GM21381 (cell line): Measurements from ENCODE around the gene B3GAT1.
A peak's percentile ranks its signal among the peaks of the same experiment; 100 is the strongest.

Experiments used
- ATAC-seq: cut with Tn5 transposase; IDR thresholded peaks from one replicate; pipeline ENCODE4 v1.9.1; 2021; ENCODE audit warnings: mild to moderate bottlenecking, moderate library complexity; ENCODE audit not compliant: unreplicated experiment

Gene B3GAT1

DNA sequence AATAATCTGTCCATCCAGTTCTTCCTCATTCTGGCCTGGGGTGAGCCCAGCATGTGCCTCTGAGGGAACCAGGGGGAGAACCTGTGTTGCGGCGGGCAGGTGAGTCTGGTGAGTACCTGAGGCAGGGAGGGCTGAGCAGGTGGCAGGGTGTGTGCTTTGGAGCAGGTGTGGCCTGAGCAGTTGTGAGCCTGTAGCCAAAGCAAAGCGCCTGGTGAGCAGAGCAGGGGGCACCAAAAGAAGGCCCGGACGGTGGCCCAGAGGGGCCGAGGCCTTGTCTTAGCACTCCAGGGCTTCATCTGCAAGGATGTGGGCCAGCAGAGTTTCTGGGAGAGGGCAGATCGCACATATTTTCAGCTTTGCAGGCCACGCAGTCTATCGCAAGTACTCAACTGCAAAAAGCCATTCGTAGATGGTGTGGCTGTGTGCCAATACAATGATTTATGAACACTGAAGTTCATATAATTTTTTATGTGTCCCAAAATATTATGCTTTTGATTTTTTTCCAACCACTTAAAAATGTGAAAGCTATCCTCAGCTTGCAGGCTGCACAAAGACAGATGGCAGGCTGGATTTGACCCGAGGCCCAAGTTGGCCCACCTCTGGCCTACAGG is 71.6 kb downstream of the B3GAT1 start:
- no peak for ATAC-seq

DNA sequence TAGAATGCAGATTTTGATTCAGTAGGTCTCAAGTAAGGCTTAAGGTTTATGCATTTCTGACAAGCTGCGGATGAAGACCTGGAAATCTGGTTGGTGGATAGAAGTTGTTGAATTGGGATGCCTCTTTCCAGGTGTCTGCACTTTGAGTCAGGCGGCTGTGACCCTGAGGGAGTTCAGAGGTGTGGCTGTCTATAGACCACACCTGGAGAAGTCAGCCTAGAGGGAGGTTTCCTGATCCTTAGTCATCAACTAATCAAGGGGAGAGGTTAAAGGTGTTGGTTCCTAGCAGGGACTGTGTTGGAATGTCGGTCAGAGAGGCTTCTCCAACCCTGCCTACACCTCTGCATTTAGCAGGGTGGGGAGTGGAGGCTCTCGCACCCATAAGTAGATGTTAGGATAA is 72.3 kb downstream of the B3GAT1 start:
- no peak for ATAC-seq

DNA sequence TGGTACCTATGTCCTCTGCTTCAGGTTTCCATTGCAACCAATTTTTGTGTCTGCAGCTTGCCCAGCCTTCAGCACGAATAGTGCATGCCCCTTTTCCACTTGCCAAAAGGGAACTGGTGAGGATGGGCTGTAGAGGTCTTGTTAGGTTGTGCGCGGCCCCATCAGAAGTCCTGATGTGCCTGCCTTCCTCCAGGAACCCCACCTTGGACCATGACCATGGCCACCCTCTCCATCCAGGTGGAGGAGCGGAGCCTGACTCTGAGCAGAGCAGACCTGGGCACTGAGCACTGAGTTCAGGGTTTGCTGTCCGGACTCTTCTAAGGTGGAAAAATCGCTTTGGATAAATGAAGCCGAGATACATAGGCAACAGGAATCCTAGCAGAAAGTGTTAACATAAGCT is 73.4 kb downstream of the B3GAT1 start:
- no peak for ATAC-seq

DNA sequence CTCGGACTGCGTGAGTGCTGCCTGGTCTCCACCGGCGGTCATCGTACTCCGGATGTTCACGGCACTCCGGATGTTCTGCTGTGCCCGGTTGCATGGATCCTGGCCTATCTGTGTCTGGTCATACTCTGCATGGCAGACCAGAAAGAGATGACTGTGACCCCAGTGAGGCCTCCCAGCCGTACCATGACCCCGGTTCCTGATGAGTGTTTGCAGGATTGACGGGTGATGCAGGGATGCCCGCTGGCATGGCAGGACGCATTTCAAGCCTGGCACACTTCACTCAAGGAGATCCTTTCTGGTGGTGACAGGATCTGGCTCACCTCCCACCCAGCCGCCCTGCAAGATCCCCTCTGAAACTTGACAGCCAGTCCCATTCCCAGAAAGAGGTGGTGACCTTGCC is 74.0 kb downstream of the B3GAT1 start:
- no peak for ATAC-seq

DNA sequence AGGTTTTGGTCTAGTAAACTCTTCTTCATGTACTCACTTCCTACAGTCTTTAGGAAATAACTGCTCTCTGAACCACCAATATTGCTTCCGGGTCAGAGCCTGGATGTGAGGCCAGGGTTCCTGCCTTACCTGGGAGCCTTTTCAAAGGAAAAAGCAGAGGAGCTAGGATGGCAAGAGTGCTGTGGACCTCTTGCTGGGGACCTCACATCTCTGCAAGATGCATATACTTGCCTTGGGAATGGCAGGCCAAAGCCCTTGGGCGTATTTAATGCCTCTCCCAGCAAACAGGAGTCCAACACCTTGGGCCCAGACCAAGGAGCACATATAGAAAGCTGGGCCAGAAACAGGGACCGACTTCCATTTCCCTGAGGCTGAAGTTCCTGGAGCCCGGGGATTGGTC is 75.0 kb downstream of the B3GAT1 start:
- no peak for ATAC-seq

DNA sequence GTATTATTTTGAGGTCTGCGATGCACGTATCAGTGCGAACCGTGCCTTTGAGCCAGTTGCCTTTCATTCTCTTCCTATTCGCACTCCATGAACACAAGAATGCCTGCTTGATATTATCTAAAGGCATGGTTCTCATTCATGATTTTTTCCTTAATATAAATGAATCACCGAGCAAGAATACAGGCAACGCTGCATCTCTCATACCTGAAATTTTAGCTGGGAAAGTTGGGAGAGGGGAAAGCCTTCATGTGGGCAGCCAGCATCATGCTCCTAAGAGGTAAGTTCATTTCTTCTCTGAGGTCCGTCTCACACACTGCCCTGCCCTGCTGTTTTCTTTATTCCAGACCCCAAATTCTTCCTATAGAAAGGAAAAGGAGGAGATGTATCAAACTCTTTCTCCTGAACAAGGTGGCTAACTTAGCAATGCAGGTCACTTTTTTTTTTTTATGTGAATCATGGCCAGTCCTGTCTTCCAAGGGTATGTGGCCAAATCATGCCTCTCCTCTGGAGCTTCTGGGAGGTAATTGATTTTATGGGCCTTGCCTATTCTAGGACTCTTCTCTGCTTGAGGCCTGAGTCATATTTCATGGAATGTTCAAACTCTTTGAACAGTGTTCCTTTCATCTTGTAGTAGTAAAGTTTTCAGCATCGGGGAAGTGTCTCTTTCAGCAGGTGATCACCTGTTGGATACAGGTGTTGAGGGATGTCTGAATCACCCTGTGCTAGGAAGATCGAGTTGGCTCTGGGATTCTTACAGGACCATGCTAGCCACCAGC is 77.1 kb downstream of the B3GAT1 start:
- ATAC-seq = no peak

DNA sequence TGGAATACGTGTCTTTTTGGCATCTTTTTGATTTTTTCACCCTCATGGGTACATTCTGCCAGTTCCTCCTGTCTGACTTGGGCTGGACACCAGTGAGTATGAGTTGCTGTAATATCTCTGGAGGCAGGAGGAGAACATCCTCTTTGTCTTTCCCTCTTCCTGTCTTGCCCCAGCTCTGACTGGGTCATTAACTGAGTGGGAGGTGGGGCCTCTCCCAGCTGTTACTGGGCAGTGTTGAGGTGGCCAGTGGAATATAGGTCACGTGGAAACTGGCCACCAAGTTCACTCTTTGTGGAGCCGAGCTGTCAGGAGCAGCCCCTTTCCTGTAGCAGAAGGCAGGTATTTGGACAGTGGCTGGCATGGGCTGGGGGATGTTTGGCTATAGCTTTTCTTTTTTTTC is 78.1 kb downstream of the B3GAT1 start:
- no peak for ATAC-seq

DNA sequence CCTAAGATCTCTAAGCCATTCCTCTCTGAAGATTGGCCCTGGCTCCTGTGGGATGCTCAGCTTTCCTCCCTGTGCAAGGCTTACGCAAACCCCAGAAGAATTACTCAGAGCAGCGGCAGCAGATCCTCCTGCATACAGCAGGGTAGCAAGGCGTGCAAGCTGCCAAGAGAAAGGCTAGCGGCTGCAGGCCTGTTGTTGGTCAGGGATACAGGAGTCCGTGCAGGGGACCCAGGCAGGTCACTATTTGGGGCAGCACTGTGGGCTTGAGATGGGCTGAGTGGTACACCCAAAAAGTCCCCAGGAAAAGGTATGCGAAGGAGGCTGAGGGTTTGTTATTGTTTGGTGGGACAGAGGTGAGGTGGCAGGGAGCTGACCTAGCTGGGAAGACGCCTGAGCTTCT is 78.7 kb downstream of the B3GAT1 start:
- ATAC-seq = no peak

DNA sequence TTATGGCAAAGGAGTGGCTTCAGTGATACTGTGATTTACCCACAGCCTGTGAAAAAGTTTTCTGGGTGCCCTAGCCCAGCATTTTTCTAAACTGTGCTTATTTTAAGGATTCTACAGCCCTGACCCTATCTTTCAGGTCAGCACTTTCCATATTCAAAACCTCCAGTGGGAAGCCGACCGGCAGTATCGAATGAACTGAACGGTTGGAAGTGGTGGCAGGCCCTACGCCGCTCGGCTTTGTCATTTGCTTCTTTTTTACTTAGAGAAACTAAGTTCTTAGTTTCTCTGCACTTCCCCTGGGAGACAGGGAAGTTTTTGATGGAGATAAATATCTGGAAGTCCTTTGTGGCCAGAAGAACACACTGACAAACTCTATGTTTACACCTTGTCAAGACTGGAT is 79.3 kb downstream of the B3GAT1 start:
- ATAC-seq = no peak

DNA sequence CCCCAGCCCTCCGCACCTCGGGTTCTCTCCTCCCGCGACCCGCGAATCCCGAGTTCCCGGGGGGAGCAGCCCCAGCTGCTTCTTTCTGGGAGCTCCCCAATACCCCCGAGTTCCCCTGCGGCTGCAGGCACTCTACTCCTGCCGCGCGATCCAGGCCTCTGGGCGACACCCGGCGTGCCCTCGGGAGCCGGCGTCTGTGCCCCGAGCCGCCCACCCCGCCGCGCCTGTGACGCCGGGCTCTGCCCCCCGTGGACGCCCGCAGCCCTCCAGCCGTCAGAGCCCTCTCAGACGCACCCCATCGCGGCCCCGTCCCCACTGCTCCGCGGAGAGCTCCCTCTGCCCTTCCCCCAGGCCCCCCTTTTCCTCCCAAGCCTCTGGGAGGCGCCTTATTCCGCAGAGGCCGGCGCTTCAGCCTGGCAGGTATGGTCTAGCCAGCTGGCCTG is 79.8 kb downstream of the B3GAT1 start:
- ATAC-seq = peak; percentile 26

DNA sequence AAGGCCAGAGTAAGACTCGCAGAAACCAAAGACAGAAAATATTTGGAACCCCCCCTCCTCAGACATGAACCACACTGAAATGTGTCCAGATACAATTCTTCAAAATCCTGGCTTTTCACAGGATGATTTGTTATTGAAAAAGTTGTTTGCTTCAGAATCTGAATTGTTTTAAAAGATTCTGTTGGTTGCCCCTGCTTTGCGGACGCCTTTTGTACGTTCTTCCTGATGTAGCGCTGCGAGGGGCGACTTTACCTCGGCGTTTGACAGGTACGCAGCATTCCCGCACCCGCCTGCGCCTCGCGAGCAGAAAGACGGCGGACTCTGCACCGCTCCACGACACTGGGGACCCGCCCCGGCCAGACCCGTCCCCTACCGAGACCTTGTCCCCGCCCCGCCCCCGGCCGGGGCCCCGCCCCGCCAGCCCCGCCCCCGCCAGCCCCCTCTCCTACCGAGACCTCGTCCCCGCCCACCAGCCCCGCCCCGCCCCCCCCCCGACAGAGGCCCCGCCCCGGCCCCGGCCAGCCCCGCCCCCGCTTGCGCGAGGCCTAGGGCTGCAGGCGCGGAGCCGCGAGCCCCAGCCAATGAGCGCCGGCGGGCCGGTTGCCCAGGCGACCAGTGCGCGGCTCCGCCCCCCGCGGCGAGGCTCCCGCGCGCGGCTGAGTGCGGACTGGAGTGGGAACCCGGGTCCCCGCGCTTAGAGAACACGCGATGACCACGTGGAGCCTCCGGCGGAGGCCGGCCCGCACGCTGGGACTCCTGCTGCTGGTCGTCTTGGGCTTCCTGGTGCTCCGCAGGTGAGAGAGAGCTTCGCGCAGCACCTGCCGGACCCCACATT is 80.5 kb downstream of the B3GAT1 start, which contains the start of gene GLB1L2:
GLB1L2 (plus strand) TSS at position 635 of the 835 bp plus-strand sequence; CDS start at position 709, 74 bp downstream.
- ATAC-seq = peak; percentile 81

DNA sequence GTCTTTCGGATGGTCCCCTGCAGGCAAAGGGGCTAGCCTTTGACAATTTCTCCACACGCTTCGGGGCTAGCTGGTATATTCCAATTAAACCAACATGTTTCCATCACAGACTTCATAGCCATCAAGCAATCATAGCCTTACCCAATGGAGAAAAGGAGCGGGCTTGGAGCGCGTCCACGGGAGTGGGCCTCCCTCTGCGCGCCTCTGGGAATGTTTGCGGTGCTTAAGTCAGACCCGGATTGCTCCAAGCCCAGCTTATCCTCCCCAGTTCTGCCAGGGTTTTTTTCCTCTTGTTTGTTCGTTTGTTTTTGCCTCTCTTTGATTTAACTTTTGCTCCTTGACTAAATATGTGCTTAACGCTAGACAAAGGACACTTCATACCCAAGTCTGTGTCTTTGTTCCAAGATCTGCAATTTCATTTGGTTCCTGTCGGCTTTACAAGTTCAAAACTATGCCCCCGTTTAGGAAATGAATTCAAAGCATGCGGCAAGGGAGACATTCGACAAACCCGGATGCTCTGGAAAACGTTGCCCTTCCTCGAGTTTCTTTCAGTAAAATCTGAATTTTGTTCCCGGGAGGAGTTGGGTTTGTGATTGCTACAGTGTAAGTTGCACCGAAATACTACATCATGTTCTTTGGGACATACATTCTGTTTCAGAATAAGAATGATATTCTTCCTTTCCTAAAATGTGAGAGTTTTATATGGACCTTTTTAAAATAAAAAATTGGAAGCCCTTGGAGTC is 81.3 kb downstream of the B3GAT1 start:
- ATAC-seq = no peak
